ENCODE measurements around the gene HMGCS2.
A peak's percentile ranks its signal among the peaks of the same experiment; 100 is the strongest.

Gene HMGCS2

GRCh38 chr1:119724611-119725218 is 44.0 kb downstream of the HMGCS2 start:
- in situ Hi-C loops (cut with HindIII; ENCODE audit: low pct_ligation_motif_present, low sequenced_read_pairs), result no loop called here
- Histone ChIP-seq H3K4me3 (ENCODE audit: low read depth, low read length) (no peak overlapping the region), H3K27ac (no peak overlapping the region), H3K27me3 (replicated peaks) (no peaks in the 10 kb centered on the region), H3K36me3 (replicated peaks) (peaks cover 30% of the 10 kb centered on the region)
- no peak for TF ChIP-seq CTCF (IDR thresholded peaks at IDR 0.05; ENCODE audit: low read depth, low read length, missing control alignments)
- no peak for DNase-seq

- Histone ChIP-seq H3K27me3 (replicated peaks) (no peaks in the 10 kb centered on the region), H3K27ac (no peak overlapping the region), H3K36me3 (replicated peaks) (peaks cover 21% of the 10 kb centered on the region), H3K4me3 (ENCODE audit: low read depth, low read length) (no peak overlapping the region)
- no peak for DNase-seq
- in situ Hi-C loops (cut with HindIII; ENCODE audit: low pct_ligation_motif_present, low sequenced_read_pairs), result no loop called here
- TF ChIP-seq CTCF (IDR thresholded peaks at IDR 0.05; ENCODE audit: low read depth, low read length, missing control alignments), result no peak
Observed at GRCh38 chr1:119721896-119722295, 46.8 kb downstream of the HMGCS2 start.

GRCh38 chr1:119720866-119721440 is 47.8 kb downstream of the HMGCS2 start:
- peaks cover 21% of the 10 kb centered on the region for H3K36me3 ChIP-seq (replicated peaks)
- DNase-seq, result peak; percentile 21
- no peak for TF ChIP-seq CTCF (IDR thresholded peaks at IDR 0.05; ENCODE audit: low read depth, low read length, missing control alignments)
- H3K27ac ChIP-seq, result no peak overlapping the region
- no peaks in the 10 kb centered on the region for H3K27me3 ChIP-seq (replicated peaks)
- H3K4me3 ChIP-seq (ENCODE audit: low read depth, low read length), result no peak overlapping the region
- in situ Hi-C loops (cut with HindIII; ENCODE audit: low pct_ligation_motif_present, low sequenced_read_pairs), result no loop called here

GRCh38 chr1:119718972-119719371 is 49.7 kb downstream of the HMGCS2 start:
- no peak for TF ChIP-seq CTCF (IDR thresholded peaks at IDR 0.05; ENCODE audit: low read depth, low read length, missing control alignments)

GRCh38 chr1:119718409-119718808 is 50.3 kb downstream of the HMGCS2 start:
- Histone ChIP-seq H3K4me3 (ENCODE audit: low read depth, low read length) (no peak overlapping the region), H3K27me3 (replicated peaks) (no peaks in the 10 kb centered on the region), H3K27ac (no peak overlapping the region), H3K36me3 (replicated peaks) (peaks cover 13% of the 10 kb centered on the region)
- DNase-seq, result no peak
- no peak for TF ChIP-seq CTCF (IDR thresholded peaks at IDR 0.05; ENCODE audit: low read depth, low read length, missing control alignments)
- in situ Hi-C loops (cut with HindIII; ENCODE audit: low pct_ligation_motif_present, low sequenced_read_pairs), result no loop called here

More at GRCh38 chr1:119718972-119719371, 49.7 kb downstream of the HMGCS2 start:
- H3K36me3 ChIP-seq (replicated peaks), result peaks cover 15% of the 10 kb centered on the region
- H3K4me3 ChIP-seq (ENCODE audit: low read depth, low read length), result no peak overlapping the region
- H3K27ac ChIP-seq, result no peak overlapping the region
- no peaks in the 10 kb centered on the region for H3K27me3 ChIP-seq (replicated peaks)
- no peak for DNase-seq
- in situ Hi-C loops (cut with HindIII; ENCODE audit: low pct_ligation_motif_present, low sequenced_read_pairs), result no loop called here

GRCh38 chr1:119715542-119715941 is 53.2 kb downstream of the HMGCS2 start:
- H3K36me3 ChIP-seq (replicated peaks), result no peaks in the 10 kb centered on the region
- DNase-seq, result no peak

More at GRCh38 chr1:119715542-119715941, 53.2 kb downstream of the HMGCS2 start:
- TF ChIP-seq CTCF (IDR thresholded peaks at IDR 0.05; ENCODE audit: low read depth, low read length, missing control alignments), result no peak
- in situ Hi-C loops (cut with HindIII; ENCODE audit: low pct_ligation_motif_present, low sequenced_read_pairs), result no loop called here
- Histone ChIP-seq H3K4me3 (ENCODE audit: low read depth, low read length) (no peak overlapping the region), H3K27ac (no peak overlapping the region), H3K27me3 (replicated peaks) (no peaks in the 10 kb centered on the region)

Data from brain microvascular endothelial cell (primary cell).